Upper lobe of left lung (tissue), 6 donors: Measurements from ENCODE around the gene UBL4A. TPM values are rescaled to one million over a fixed set of nuclear protein-coding genes. Genes with fewer than 3 reads are reported as not detected.

Experiments
- ATAC-seq, 2 donors: fragments of 200-7000 bp; cut with Tn5 transposase; one replicate each; pipeline ENCODE4 v1.9.1; 2022; ENCODE audit warnings: mild to moderate bottlenecking in 2 of 2, moderate library complexity in 2 of 2; ENCODE audit not compliant: low FRiP score in 2 of 2
- DNase-seq, 2 donors: peaks; one replicate each; pipeline ENCODE4 v3.0.0-alpha.2; 2019 to 2020
- H3K27ac ChIP-seq, 4 donors: fragments of 200-600 bp; sonication (generic); one replicate each; pipeline ENCODE4 v1.5.1; 2016 to 2019
- H3K27me3 ChIP-seq, 4 donors: fragments of 200-600 bp; sonication (generic); one replicate each; pipeline ENCODE4 v1.5.1; 2017 to 2019
- H3K36me3 ChIP-seq, 4 donors: fragments of 200-600 bp; sonication (generic); one replicate each; pipeline ENCODE4 v1.5.1; 2016 to 2019
- H3K4me1 ChIP-seq, 4 donors: fragments of 200-600 bp; sonication (generic); one replicate each; pipeline ENCODE4 v1.5.1; 2018 to 2019
- H3K4me3 ChIP-seq, 4 donors: fragments of 200-600 bp; sonication (generic); one replicate each; pipeline ENCODE4 v1.5.1; 2017 to 2019; ENCODE audit warnings: mild to moderate bottlenecking in 2 of 4, moderate library complexity in 1 of 4
- H3K9me3 ChIP-seq, 4 donors: fragments of 200-600 bp; sonication (generic); one replicate each; pipeline ENCODE4 v1.5.1; 2018 to 2019
- EP300 ChIP-seq, 4 donors: sonication (generic); formaldehyde crosslinking; IDR thresholded peaks; one replicate each; pipeline ENCODE4 v1.5.1; 2017; ENCODE audit warnings: antibody characterized with exemption in 4 of 4, control low read depth in 2 of 4
- POLR2A ChIP-seq, 4 donors: fragments of 450-650 bp; IDR thresholded peaks; one replicate each; pipeline ENCODE4 v1.5.1; 2016 to 2017; ENCODE audit warnings: antibody characterized with exemption in 4 of 4, mild to moderate bottlenecking in 2 of 4
- POLR2AphosphoS5 ChIP-seq, 2 donors: sonication (generic); formaldehyde crosslinking; IDR thresholded peaks; one replicate each; pipeline ENCODE4 v1.5.1; 2017; ENCODE audit warnings: antibody characterized with exemption in 2 of 2
- WGBS, 2 donors: methylation state at CpG; one replicate each; pipeline ENCODE4 v1.1.5; 2017 to 2018; 5-methylcytosine and 5-hydroxymethylcytosine counted together
- total RNA-seq, 6 donors: library from RNA; depleted of rRNA in 4 of 6; stranded (reverse); fragments of >200 nt in 4 of 6; gene quantifications; one replicate each; pipeline versions ENCODE4 v1.1.0 to v1.2.1, GENCODE V29; 2016 to 2021
- TF ChIP-seq, protein P1 (sequence below), 6 experiments: fragments of 450-650 bp in 4 of 6; fragments of 200-600 bp in 2 of 6; sonication (generic) in 2 of 6; IDR thresholded peaks; one replicate each; pipeline ENCODE4 v1.5.1; 2016 to 2019; ENCODE audit warnings: antibody characterized with exemption in 6 of 6
- donor health status: DM: no; HTN: no; CAD: no; lungs with moderate emphysema.
- donor health status: DM: no; HTN: yes; CAD: no; lungs with severe emphysema.

The UBL4A gene
- total RNA-seq, 6 donors from 2014 or later: 13.6 to 52.2 (median 43.8) TPM

GRCh38 chrX:154515966-154516655 is 29.7 kb upstream of the UBL4A start, which contains the start of gene FAM3A:
Gene FAM3A (minus strand): TSS chrX:154516232. CDS start chrX:154515772, 460 bp downstream.
- DNase-seq: peak; percentile 95 to 98
- Histone ChIP-seq H3K9me3 (peaks cover 0 to 8% (median 0%) of the 10 kb centered on the region in 4 donors), H3K27me3 (peaks cover 0 to 9% (median 0%) of the 10 kb centered on the region in 4 donors), H3K4me1 (peaks cover 0 to 22% (median 0%) of the 10 kb centered on the region in 4 donors), H3K36me3 (peaks cover 0 to 4% (median 0%) of the 10 kb centered on the region in 4 donors), H3K4me3 (peak within 1 kb of the TSS; percentile 57 to 69 (median 66)), H3K27ac (peak within 1 kb of the TSS; percentile 91 to 94 (median 93))
- TF ChIP-seq EP300 (IDR thresholded peaks at IDR 0.05) (no peak), POLR2A (IDR thresholded peaks at IDR 0.05) (peak; percentile 20 to 94 (median 60)), POLR2AphosphoS5 (IDR thresholded peaks at IDR 0.05) (peak; percentile 76 to 87)
- 0 to 40% methylated on average over 1 to 38 of the region's 59 CpGs for WGBS, 2 donors
- ATAC-seq: peak; percentile 95 to 99

DNA sequence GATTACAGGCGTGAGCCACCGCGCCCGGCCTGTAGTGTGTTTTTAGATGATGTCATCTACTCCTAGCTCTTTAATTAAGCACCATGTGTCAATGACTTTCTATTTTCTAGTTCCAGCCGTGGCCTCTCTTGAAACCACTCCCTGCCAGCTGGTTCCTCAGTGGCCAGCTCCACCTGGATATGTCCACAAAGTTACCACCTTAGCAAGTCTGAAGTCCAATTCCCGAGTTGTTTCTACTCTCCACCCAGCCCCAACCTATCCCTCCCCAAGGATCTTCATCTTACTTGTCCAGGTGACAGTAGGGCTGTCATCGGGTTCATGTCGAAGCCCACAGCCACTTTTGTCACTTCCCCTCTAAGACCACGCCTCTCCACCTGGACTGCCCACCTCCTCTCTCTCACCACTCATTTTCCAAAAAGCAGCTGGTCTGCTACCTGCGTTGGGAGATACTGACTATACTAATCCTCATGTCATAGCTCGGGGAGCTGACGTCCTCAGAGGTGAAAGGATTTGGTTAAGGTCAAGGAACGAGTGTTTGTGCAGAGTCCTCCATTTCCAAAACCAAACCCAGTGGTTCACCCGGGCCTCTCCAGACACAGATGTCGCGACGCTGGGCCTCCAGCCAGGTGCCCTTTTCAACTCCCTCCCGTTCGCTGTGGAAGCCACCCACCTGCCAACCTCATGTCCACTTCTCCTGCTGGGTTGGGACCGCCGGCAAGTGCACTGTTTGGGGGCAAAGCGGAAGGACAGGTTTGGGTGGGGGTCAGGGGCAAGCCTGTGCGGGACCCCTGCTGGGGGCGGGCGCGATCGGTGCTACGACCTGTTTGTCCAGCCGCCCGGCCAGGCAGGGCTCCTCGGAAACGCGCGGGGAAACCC is 28.9 kb upstream of the UBL4A start:
- H3K9me3 ChIP-seq: peaks cover 0 to 8% (median 0%) of the 10 kb centered on the region in 4 donors
- peaks cover 0 to 4% (median 0%) of the 10 kb centered on the region in 4 donors for H3K36me3 ChIP-seq
- H3K27ac ChIP-seq: peak overlapping the region; percentile 91 to 94 (median 93)
- H3K27me3 ChIP-seq: peaks cover 0 to 9% (median 0%) of the 10 kb centered on the region in 4 donors
- H3K4me1 ChIP-seq: peaks cover 0 to 22% (median 0%) of the 10 kb centered on the region in 4 donors
- ATAC-seq: peak in 1 of 2 donors; percentile 2
- no peak for TF ChIP-seq EP300 (IDR thresholded peaks at IDR 0.05)
- 37 to 51% methylated on average over 12 to 23 of the region's 34 CpGs for WGBS, 2 donors
- no peak for DNase-seq
- H3K4me3 ChIP-seq: peak overlapping the region; percentile 57 to 69 (median 66)

- H3K27me3 ChIP-seq: peaks cover 0 to 9% (median 0%) of the 10 kb centered on the region in 4 donors
- no peak overlapping the region for H3K4me3 ChIP-seq
- peaks cover 0 to 22% (median 0%) of the 10 kb centered on the region in 4 donors for H3K4me1 ChIP-seq
- no peak for DNase-seq
- peaks cover 0 to 4% (median 2%) of the 10 kb centered on the region in 4 donors for H3K36me3 ChIP-seq
- peaks cover 0 to 18% (median 0%) of the 10 kb centered on the region in 4 donors for H3K9me3 ChIP-seq
- no peak overlapping the region for H3K27ac ChIP-seq
- 83 to 95% methylated on average over 2 of the region's 2 CpGs for WGBS, 2 donors
- ATAC-seq: no peak
- no peak for TF ChIP-seq EP300 (IDR thresholded peaks at IDR 0.05)
- TF ChIP-seq, protein P1, sequence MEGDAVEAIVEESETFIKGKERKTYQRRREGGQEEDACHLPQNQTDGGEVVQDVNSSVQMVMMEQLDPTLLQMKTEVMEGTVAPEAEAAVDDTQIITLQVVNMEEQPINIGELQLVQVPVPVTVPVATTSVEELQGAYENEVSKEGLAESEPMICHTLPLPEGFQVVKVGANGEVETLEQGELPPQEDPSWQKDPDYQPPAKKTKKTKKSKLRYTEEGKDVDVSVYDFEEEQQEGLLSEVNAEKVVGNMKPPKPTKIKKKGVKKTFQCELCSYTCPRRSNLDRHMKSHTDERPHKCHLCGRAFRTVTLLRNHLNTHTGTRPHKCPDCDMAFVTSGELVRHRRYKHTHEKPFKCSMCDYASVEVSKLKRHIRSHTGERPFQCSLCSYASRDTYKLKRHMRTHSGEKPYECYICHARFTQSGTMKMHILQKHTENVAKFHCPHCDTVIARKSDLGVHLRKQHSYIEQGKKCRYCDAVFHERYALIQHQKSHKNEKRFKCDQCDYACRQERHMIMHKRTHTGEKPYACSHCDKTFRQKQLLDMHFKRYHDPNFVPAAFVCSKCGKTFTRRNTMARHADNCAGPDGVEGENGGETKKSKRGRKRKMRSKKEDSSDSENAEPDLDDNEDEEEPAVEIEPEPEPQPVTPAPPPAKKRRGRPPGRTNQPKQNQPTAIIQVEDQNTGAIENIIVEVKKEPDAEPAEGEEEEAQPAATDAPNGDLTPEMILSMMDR (IDR thresholded peaks at IDR 0.05): no peak
- no peak for TF ChIP-seq POLR2A (IDR thresholded peaks at IDR 0.05)
- TF ChIP-seq POLR2AphosphoS5 (IDR thresholded peaks at IDR 0.05): no peak
These were observed 27.3 kb upstream of the UBL4A start for GRCh38 chrX:154513716-154514115.

DNA sequence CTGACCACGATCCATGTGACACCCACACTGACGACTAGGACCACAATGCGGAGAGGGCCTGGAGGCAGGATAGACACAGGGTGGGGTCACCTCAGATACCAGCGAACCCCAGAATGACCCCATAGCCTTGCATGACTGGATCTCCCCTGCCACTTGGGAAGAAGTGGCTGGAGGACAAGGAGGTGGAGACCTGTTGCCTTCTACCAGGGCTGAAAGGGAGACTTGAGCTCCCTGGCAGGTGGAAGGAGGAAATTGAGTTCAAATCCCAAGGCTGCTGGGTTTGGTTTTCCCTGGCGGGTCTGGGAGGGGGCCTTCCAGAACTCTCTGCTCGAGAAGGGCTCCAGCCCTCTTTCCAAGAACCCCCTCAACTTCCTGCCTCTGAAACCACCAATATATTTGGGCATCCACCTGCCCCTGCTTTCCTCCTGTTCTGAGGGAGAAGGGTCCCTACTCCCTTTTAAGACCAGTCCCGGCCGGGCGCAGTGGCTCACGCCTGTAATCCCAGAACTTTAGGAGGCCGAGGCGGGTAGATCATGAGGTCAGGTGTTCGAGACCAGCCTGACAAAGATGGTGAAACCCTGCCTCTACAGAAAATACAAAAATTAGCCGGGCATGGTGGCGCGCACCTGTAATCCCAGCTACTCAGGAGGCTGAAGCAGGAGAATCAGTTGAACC is 26.6 kb upstream of the UBL4A start:
- no peak overlapping the region for H3K4me3 ChIP-seq
- DNase-seq: no peak
- peaks cover 0 to 9% (median 2%) of the 10 kb centered on the region in 4 donors for H3K36me3 ChIP-seq
- ATAC-seq: no peak
- 86 to 100% methylated on average over 3 to 16 of the region's 16 CpGs for whole genome bisulfite sequencing, 2 donors
- peaks cover 0 to 22% (median 0%) of the 10 kb centered on the region in 4 donors for H3K4me1 ChIP-seq
- peaks cover 0 to 18% (median 0%) of the 10 kb centered on the region in 4 donors for H3K9me3 ChIP-seq
- TF ChIP-seq, protein P1 (IDR thresholded peaks at IDR 0.05): no peak
- peaks cover 0 to 9% (median 0%) of the 10 kb centered on the region in 4 donors for H3K27me3 ChIP-seq
- no peak overlapping the region for H3K27ac ChIP-seq

- DNase-seq: no peak
- Histone ChIP-seq H3K9me3 (peaks cover 0 to 18% (median 0%) of the 10 kb centered on the region in 4 donors), H3K27me3 (peaks cover 0 to 9% (median 0%) of the 10 kb centered on the region in 4 donors), H3K4me1 (peaks cover 0 to 11% (median 0%) of the 10 kb centered on the region in 4 donors), H3K36me3 (peaks cover 0 to 20% (median 6%) of the 10 kb centered on the region in 4 donors), H3K27ac (peak overlapping the region in 1 of 4 donors; percentile 4), H3K4me3 (no peak overlapping the region)
- WGBS, 2 donors: 76 to 77% methylated on average over 8 to 12 of the region's 12 CpGs
- no peak for ATAC-seq
- TF ChIP-seq POLR2A (IDR thresholded peaks at IDR 0.05) (no peak), POLR2AphosphoS5 (IDR thresholded peaks at IDR 0.05) (no peak), EP300 (IDR thresholded peaks at IDR 0.05) (no peak)
- TF ChIP-seq, protein P1 (IDR thresholded peaks at IDR 0.05): no peak
These were observed 25.3 kb upstream of the UBL4A start for GRCh38 chrX:154511761-154512160.
